HepG2 (cell line): ENCODE results near the gene IGFALS. TPM values are rescaled to one million over a fixed set of nuclear protein-coding genes. Genes with fewer than 3 reads are reported as not detected.

Experiments used
- BRCA1 ChIP-seq: sonication (generic); formaldehyde crosslinking; IDR thresholded peaks from 2 replicates; pipeline ENCODE4 v1.4.0; 2020; ENCODE audit warnings: missing genetic modification reagents
- FOSL2 ChIP-seq: sonication (generic); formaldehyde crosslinking; IDR thresholded peaks from 2 replicates; pipeline ENCODE4 v1.4.0; 2020; ENCODE audit warnings: missing genetic modification reagents
- HDAC6 ChIP-seq: fragments of 200-600 bp; sonication (generic); IDR thresholded peaks from 2 replicates; pipeline ENCODE4 v1.7.0; 2017; ENCODE audit warnings: mild to moderate bottlenecking, antibody characterized with exemption, low read length, low read depth
- JUN ChIP-seq: sonication (generic); formaldehyde crosslinking; IDR thresholded peaks from 2 replicates; pipeline ENCODE4 v1.4.0; 2020; ENCODE audit warnings: mild to moderate bottlenecking, missing genetic modification reagents
- KAT8 ChIP-seq: IDR thresholded peaks from 2 replicates; pipeline ENCODE4 v1.6.1; 2016; ENCODE audit warnings: missing genetic modification reagents, missing compliant biosample characterization
- KDM2A ChIP-seq: sonication (generic); formaldehyde crosslinking; IDR thresholded peaks from 2 replicates; pipeline ENCODE4 v1.4.0; 2020; ENCODE audit warnings: low read depth, missing genetic modification reagents, borderline replicate concordance
- KMT2A ChIP-seq: sonication (generic); formaldehyde crosslinking; IDR thresholded peaks from 2 replicates; pipeline ENCODE4 v1.4.0; 2020; ENCODE audit warnings: missing genetic modification reagents
- MTA1 ChIP-seq: sonication (generic); formaldehyde crosslinking; IDR thresholded peaks from 2 replicates; pipeline ENCODE4 v1.4.0; 2020; ENCODE audit warnings: missing genetic modification reagents, mild to moderate bottlenecking, borderline replicate concordance
- NCOA2 ChIP-seq: sonication (generic); formaldehyde crosslinking; IDR thresholded peaks from 2 replicates; pipeline ENCODE4 v1.8.0; 2022; ENCODE audit warnings: inconsistent platforms
- PHF21A ChIP-seq: sonication (generic); formaldehyde crosslinking; IDR thresholded peaks from 2 replicates; pipeline ENCODE4 v1.5.0; 2020; ENCODE audit warnings: mild to moderate bottlenecking, missing genetic modification reagents
- RCOR2 ChIP-seq: IDR thresholded peaks from 2 replicates; pipeline ENCODE4 v1.6.1; 2016; ENCODE audit warnings: missing biosample characterization, missing genetic modification reagents
- SP140L ChIP-seq: sonication (generic); formaldehyde crosslinking; IDR thresholded peaks from 2 replicates; pipeline ENCODE4 v1.4.0; 2020; ENCODE audit warnings: missing genetic modification reagents, borderline replicate concordance
- SRY ChIP-seq: sonication (generic); formaldehyde crosslinking; IDR thresholded peaks from 2 replicates; pipeline ENCODE4 v1.8.0; 2022; ENCODE audit warnings: mild to moderate bottlenecking, missing genetic modification reagents
- TAF15 ChIP-seq: fragments of 200-400 bp; formaldehyde crosslinking; IDR thresholded peaks from one replicate; pipeline ENCODE4 v1.6.1; 2018; ENCODE audit warnings: mild to moderate bottlenecking, low read depth, low read length; ENCODE audit not compliant: poor library complexity, severe bottlenecking
- TARDBP ChIP-seq: sonication (generic); formaldehyde crosslinking; IDR thresholded peaks from 2 replicates; pipeline ENCODE4 v1.8.0; 2022; ENCODE audit warnings: mild to moderate bottlenecking, missing genetic modification reagents
- ZNF143 ChIP-seq: sonication (generic); formaldehyde crosslinking; IDR thresholded peaks from 2 replicates; pipeline ENCODE4 v1.4.0; 2020; ENCODE audit warnings: missing genetic modification reagents
- ZNF18 ChIP-seq: sonication (generic); formaldehyde crosslinking; IDR thresholded peaks from 2 replicates; pipeline ENCODE4 v1.8.0; 2022; ENCODE audit warnings: mild to moderate bottlenecking, missing genetic modification reagents; ENCODE audit not compliant: insufficient replicate concordance
- ZNF350 ChIP-seq: sonication (generic); formaldehyde crosslinking; IDR thresholded peaks from 2 replicates; pipeline ENCODE4 v1.4.0; 2020; ENCODE audit warnings: mild to moderate bottlenecking, low read depth, missing genetic modification reagents, borderline replicate concordance
- ZNF543 ChIP-seq: sonication (generic); formaldehyde crosslinking; IDR thresholded peaks from 2 replicates; pipeline ENCODE4 v1.4.0; 2020; ENCODE audit warnings: mild to moderate bottlenecking, missing genetic modification reagents
- ZNF564 ChIP-seq: sonication (generic); formaldehyde crosslinking; IDR thresholded peaks from 2 replicates; pipeline ENCODE4 v1.8.1; 2023; ENCODE audit warnings: mild to moderate bottlenecking, missing genetic modification reagents
- polyA plus RNA-seq, 8 experiments: library from polyadenylated mRNA; depleted of rRNA in 3 of 8; stranded (reverse) in 7 of 8; unstranded in 1 of 8; fragments of >200 nt; fragmentation: Illumina TruSeq in 4 of 8; extraction: Trizol in 4 of 8; gene quantifications; 2 replicates each; pipeline versions ENCODE4 v1.2.1 to v1.2.3, GENCODE V29; 2011 to 2016; ENCODE audit warnings: low read depth in 4 of 8, missing spikeins in 1 of 8, mixed read lengths in 1 of 8; ENCODE audit not compliant: insufficient read depth in 1 of 8
- total RNA-seq, 5 experiments: library from RNA; depleted of rRNA; stranded (reverse); fragments of >200 nt; fragmentation: Illumina TruSeq; extraction: Trizol; gene quantifications; 2 replicates each; pipeline ENCODE4 v1.2.3, GENCODE V29; 2016; ENCODE audit warnings: low read depth in 1 of 5
- TF ChIP-seq, protein P1 (sequence below): sonication (generic); formaldehyde crosslinking; IDR thresholded peaks from 2 replicates; pipeline ENCODE4 v1.5.1; 2020; ENCODE audit warnings: missing genetic modification reagents, mild to moderate bottlenecking, borderline replicate concordance
- TF ChIP-seq, protein P2 (sequence below): sonication (generic); formaldehyde crosslinking; IDR thresholded peaks from 2 replicates; pipeline ENCODE4 v1.8.0; 2022; ENCODE audit warnings: mild to moderate bottlenecking, missing genetic modification reagents
- TF ChIP-seq, protein P3 (sequence below): sonication (generic); formaldehyde crosslinking; IDR thresholded peaks from 2 replicates; pipeline ENCODE4 v1.5.0; 2020; ENCODE audit warnings: missing genetic modification reagents
- TF ChIP-seq, protein P4 (sequence below): sonication (generic); formaldehyde crosslinking; IDR thresholded peaks from 2 replicates; pipeline ENCODE4 v1.5.0; 2020; ENCODE audit warnings: mild to moderate bottlenecking, missing genetic modification reagents

The IGFALS gene
- total and polyA plus RNA-seq, 2 of the 13 experiments (the other 11 are each of a cell fraction or from before 2014, with no cell fraction given) = 0.34 to 2.4 TPM

DNA sequence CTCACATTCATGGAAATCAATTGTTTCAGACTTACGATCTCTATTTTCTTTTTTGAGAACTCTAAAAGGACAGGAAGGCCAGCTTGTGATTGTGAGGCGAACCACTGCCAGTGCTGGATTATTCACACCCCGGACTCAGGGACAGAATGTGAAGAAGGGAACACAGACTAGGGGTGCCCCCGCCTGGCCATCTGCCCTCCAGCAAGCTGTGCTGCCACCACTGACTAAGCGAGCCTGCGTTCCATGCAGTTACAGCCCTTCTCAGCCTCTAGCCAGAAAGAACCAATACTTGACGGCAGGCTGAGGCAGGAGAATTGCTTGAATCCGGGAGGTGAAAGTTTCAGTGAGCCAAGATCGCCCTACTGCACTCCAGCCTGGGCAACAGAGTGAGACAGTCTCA is 30.3 kb upstream of the IGFALS start (continued):
- TF ChIP-seq, protein P1, sequence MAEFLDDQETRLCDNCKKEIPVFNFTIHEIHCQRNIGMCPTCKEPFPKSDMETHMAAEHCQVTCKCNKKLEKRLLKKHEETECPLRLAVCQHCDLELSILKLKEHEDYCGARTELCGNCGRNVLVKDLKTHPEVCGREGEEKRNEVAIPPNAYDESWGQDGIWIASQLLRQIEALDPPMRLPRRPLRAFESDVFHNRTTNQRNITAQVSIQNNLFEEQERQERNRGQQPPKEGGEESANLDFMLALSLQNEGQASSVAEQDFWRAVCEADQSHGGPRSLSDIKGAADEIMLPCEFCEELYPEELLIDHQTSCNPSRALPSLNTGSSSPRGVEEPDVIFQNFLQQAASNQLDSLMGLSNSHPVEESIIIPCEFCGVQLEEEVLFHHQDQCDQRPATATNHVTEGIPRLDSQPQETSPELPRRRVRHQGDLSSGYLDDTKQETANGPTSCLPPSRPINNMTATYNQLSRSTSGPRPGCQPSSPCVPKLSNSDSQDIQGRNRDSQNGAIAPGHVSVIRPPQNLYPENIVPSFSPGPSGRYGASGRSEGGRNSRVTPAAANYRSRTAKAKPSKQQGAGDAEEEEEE (CRISPR knock-in tag) = no peak
- TF ChIP-seq MTA1 (CRISPR knock-in tag) = no peak
- TF ChIP-seq, protein P2, sequence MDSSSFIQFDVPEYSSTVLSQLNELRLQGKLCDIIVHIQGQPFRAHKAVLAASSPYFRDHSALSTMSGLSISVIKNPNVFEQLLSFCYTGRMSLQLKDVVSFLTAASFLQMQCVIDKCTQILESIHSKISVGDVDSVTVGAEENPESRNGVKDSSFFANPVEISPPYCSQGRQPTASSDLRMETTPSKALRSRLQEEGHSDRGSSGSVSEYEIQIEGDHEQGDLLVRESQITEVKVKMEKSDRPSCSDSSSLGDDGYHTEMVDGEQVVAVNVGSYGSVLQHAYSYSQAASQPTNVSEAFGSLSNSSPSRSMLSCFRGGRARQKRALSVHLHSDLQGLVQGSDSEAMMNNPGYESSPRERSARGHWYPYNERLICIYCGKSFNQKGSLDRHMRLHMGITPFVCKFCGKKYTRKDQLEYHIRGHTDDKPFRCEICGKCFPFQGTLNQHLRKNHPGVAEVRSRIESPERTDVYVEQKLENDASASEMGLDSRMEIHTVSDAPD = no peak
- TF ChIP-seq NCOA2 (CRISPR knock-in tag) = no peak
- no peak for TF ChIP-seq ZNF143 (CRISPR knock-in tag)
- TF ChIP-seq BRCA1 (CRISPR knock-in tag) = no peak
- TF ChIP-seq ZNF350 (CRISPR knock-in tag) = peak; percentile 42; the same call in 1 of the 2 replicates
- no peak for TF ChIP-seq PHF21A (CRISPR knock-in tag)
- TF ChIP-seq, protein P3, sequence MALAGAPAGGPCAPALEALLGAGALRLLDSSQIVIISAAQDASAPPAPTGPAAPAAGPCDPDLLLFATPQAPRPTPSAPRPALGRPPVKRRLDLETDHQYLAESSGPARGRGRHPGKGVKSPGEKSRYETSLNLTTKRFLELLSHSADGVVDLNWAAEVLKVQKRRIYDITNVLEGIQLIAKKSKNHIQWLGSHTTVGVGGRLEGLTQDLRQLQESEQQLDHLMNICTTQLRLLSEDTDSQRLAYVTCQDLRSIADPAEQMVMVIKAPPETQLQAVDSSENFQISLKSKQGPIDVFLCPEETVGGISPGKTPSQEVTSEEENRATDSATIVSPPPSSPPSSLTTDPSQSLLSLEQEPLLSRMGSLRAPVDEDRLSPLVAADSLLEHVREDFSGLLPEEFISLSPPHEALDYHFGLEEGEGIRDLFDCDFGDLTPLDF = no peak
- no peak for TF ChIP-seq SRY (CRISPR knock-in tag)
- peak; percentile 43; the same call in 1 of the 2 replicates for TF ChIP-seq FOSL2
- no peak for TF ChIP-seq TAF15
- TF ChIP-seq SP140L (CRISPR knock-in tag) = no peak
- TF ChIP-seq TARDBP (CRISPR knock-in tag) = 0 out of 2 replicates have a peak, but pooled peaks have one; percentile 21
- TF ChIP-seq HDAC6 = no peak
- TF ChIP-seq RCOR2 (CRISPR knock-in tag) = no peak
- no peak for TF ChIP-seq ZNF564 (CRISPR knock-in tag)
- peak; percentile 71; the same call in 1 of the 2 replicates for TF ChIP-seq KDM2A
- TF ChIP-seq, protein P4, sequence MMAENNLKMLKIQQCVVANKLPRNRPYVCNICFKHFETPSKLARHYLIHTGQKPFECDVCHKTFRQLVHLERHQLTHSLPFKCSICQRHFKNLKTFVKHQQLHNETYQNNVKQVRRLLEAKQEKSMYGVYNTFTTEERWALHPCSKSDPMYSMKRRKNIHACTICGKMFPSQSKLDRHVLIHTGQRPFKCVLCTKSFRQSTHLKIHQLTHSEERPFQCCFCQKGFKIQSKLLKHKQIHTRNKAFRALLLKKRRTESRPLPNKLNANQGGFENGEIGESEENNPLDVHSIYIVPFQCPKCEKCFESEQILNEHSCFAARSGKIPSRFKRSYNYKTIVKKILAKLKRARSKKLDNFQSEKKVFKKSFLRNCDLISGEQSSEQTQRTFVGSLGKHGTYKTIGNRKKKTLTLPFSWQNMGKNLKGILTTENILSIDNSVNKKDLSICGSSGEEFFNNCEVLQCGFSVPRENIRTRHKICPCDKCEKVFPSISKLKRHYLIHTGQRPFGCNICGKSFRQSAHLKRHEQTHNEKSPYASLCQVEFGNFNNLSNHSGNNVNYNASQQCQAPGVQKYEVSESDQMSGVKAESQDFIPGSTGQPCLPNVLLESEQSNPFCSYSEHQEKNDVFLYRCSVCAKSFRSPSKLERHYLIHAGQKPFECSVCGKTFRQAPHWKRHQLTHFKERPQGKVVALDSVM (CRISPR knock-in tag) = peak; percentile 49; the same call in 1 of the 2 replicates
- no peak for TF ChIP-seq ZNF543
- peak; percentile 65; the same call in 1 of the 2 replicates for TF ChIP-seq KMT2A (CRISPR knock-in tag)
- 0 out of 2 replicates have a peak, but pooled peaks have one; percentile 51 for TF ChIP-seq KAT8 (CRISPR knock-in tag)
- TF ChIP-seq ZNF18 = no peak
- no peak for TF ChIP-seq JUN (CRISPR knock-in tag)
